ENCODE results near the gene ZACN. TPM values are rescaled to one million over a fixed set of nuclear protein-coding genes. Genes with fewer than 3 reads are reported as not detected.

ZACN gene
- total RNA-seq, 4 donors from 2014 or later: not detected

- Histone ChIP-seq H3K4me3 (no peak overlapping the region), H3K9me3 (no peaks in the 10 kb centered on the region), H3K27ac (peak overlapping the region; percentile 39 to 88 (median 78)), H3K27me3 (no peaks in the 10 kb centered on the region), H3K4me1 (peaks cover 11 to 70% (median 18%) of the 10 kb centered on the region in 3 donors), H3K36me3 (peaks cover 62 to 100% (median 88%) of the 10 kb centered on the region in 3 donors)
- WGBS, 2 donors: 42 to 50% methylated on average over 1 to 3 of the region's 8 CpGs
- intact Hi-C loops (cut with DNase I): no loop called here
- TF ChIP-seq CTCF (IDR thresholded peaks at IDR 0.05): no peak
- no peak for TF ChIP-seq POLR2A (IDR thresholded peaks at IDR 0.05)
- DNase-seq: no peak
These were observed 32.9 kb upstream of the ZACN start for GRCh38 chr17:76046064-76046463.

- H3K4me3 ChIP-seq: no peak overlapping the region
- no peaks in the 10 kb centered on the region for H3K9me3 ChIP-seq
- WGBS, 2 donors: 77 to 84% methylated on average over 9 of the region's 9 CpGs
- peak overlapping the region in 1 of 4 donors; percentile 4 for H3K27ac ChIP-seq
- DNase-seq: no peak
- H3K4me1 ChIP-seq: peaks cover 11 to 86% (median 23%) of the 10 kb centered on the region in 3 donors
- TF ChIP-seq POLR2A (IDR thresholded peaks at IDR 0.05) (no peak), CTCF (IDR thresholded peaks at IDR 0.05) (no peak)
- intact Hi-C loops (cut with DNase I): no loop called here
- no peaks in the 10 kb centered on the region for H3K27me3 ChIP-seq
- H3K36me3 ChIP-seq: peaks cover 45 to 98% (median 69%) of the 10 kb centered on the region in 3 donors
These were observed 30.9 kb upstream of the ZACN start for GRCh38 chr17:76048025-76048605.

GRCh38 chr17:76048711-76049110 is 30.3 kb upstream of the ZACN start:
- WGBS, 2 donors: 71 to 72% methylated on average over 9 of the region's 9 CpGs
- Histone ChIP-seq H3K27ac (no peak overlapping the region), H3K4me3 (no peak overlapping the region), H3K9me3 (no peaks in the 10 kb centered on the region), H3K27me3 (no peaks in the 10 kb centered on the region), H3K4me1 (peaks cover 11 to 84% (median 23%) of the 10 kb centered on the region in 3 donors), H3K36me3 (peaks cover 39 to 98% (median 63%) of the 10 kb centered on the region in 3 donors)
- DNase-seq: no peak
- TF ChIP-seq CTCF (IDR thresholded peaks at IDR 0.05): no peak
- no peak for TF ChIP-seq POLR2A (IDR thresholded peaks at IDR 0.05)
- intact Hi-C loops (cut with DNase I): no loop called here

- TF ChIP-seq CTCF (IDR thresholded peaks at IDR 0.05): no peak
- TF ChIP-seq POLR2A (IDR thresholded peaks at IDR 0.05): no peak
- no peak for DNase-seq
- Histone ChIP-seq H3K36me3 (peaks cover 33 to 98% (median 58%) of the 10 kb centered on the region in 3 donors), H3K9me3 (no peaks in the 10 kb centered on the region), H3K4me1 (peaks cover 6 to 84% (median 21%) of the 10 kb centered on the region in 3 donors), H3K4me3 (no peak overlapping the region), H3K27ac (no peak overlapping the region), H3K27me3 (no peaks in the 10 kb centered on the region)
- intact Hi-C loops (cut with DNase I): no loop called here
- 87 to 89% methylated on average over 3 of the region's 3 CpGs for WGBS, 2 donors
These were observed 29.7 kb upstream of the ZACN start for GRCh38 chr17:76049239-76049638.

- Histone ChIP-seq H3K4me3 (no peak overlapping the region), H3K27ac (peak overlapping the region; percentile 30 to 93 (median 90)), H3K4me1 (peaks cover 3 to 84% (median 20%) of the 10 kb centered on the region in 3 donors), H3K9me3 (no peaks in the 10 kb centered on the region), H3K27me3 (no peaks in the 10 kb centered on the region), H3K36me3 (peaks cover 32 to 98% (median 51%) of the 10 kb centered on the region in 3 donors)
- TF ChIP-seq CTCF (IDR thresholded peaks at IDR 0.05): no peak
- no peak for TF ChIP-seq POLR2A (IDR thresholded peaks at IDR 0.05)
- no peak for DNase-seq
- intact Hi-C loops (cut with DNase I): loop anchor here (5.0 kb wide), 1 partner anchor 38 kb away; no protein-coding TSS in a partner anchor
- WGBS, 2 donors: 89 to 90% methylated on average over 11 to 15 of the region's 15 CpGs
These were observed 29.0 kb upstream of the ZACN start for GRCh38 chr17:76049836-76050537.

All from esophagus squamous epithelium (tissue), 5 donors.